Osteoblast (primary cell): ENCODE measurements around the gene RAPGEF3. TPM values are rescaled to one million over a fixed set of nuclear protein-coding genes. Genes with fewer than 3 reads are reported as not detected.
A peak's percentile ranks its signal among the peaks of the same experiment; 100 is the strongest.

ENCODE experiments used
- DNase-seq: peaks from one replicate; pipeline ENCODE4 v3.0.0; 2011; ENCODE audit warnings: low spot score, mixed read lengths; ENCODE audit not compliant: insufficient read length; ENCODE audit errors: missing footprints
- H2AFZ ChIP-seq: 2 replicates; pipeline ENCODE4 v1.6.0; 2011; ENCODE audit warnings: mild to moderate bottlenecking, low read length
- H3K27ac ChIP-seq: 2 replicates; pipeline ENCODE4 v1.5.1; 2011; ENCODE audit warnings: mild to moderate bottlenecking, low read depth, low read length, moderate library complexity
- H3K27me3 ChIP-seq: 2 replicates; pipeline ENCODE4 v1.6.0; 2012; ENCODE audit warnings: mild to moderate bottlenecking, control low read depth, inconsistent platforms, low read length, moderate library complexity; ENCODE audit not compliant: insufficient read depth
- H3K36me3 ChIP-seq: 2 replicates; pipeline ENCODE4 v1.5.1; 2011; ENCODE audit warnings: mild to moderate bottlenecking, low read length, control low read depth, moderate library complexity; ENCODE audit not compliant: insufficient read depth
- H3K4me1 ChIP-seq: 2 replicates; pipeline ENCODE4 v1.5.1; 2011; ENCODE audit warnings: mild to moderate bottlenecking, low read length, control low read depth, moderate library complexity; ENCODE audit not compliant: insufficient read depth
- H3K4me2 ChIP-seq: 2 replicates; pipeline ENCODE4 v1.6.0; 2011; ENCODE audit warnings: mild to moderate bottlenecking, low read length; ENCODE audit not compliant: insufficient read depth
- H3K4me3 ChIP-seq: fragments of 200-600 bp; sonication (generic); 3 replicates; pipeline ENCODE4 v1.5.1; 2012; ENCODE audit warnings: mild to moderate bottlenecking, low read length, inconsistent platforms; ENCODE audit not compliant: insufficient read depth
- H3K79me2 ChIP-seq: 2 replicates; pipeline ENCODE4 v1.6.0; 2012; ENCODE audit warnings: mild to moderate bottlenecking, low read length, control low read depth, inconsistent platforms; ENCODE audit not compliant: insufficient read depth
- H3K9me3 ChIP-seq: 2 replicates; pipeline ENCODE4 v1.5.1; 2011; ENCODE audit warnings: low read depth, low read length, control low read depth
- H4K20me1 ChIP-seq: 2 replicates; pipeline ENCODE4 v1.6.0; 2012; ENCODE audit warnings: mild to moderate bottlenecking, low read length, control low read depth; ENCODE audit not compliant: insufficient read depth
- CTCF ChIP-seq: IDR thresholded peaks from 2 replicates; pipeline ENCODE4 v1.5.1; 2011; ENCODE audit warnings: mild to moderate bottlenecking, low read depth, low read length, moderate library complexity; ENCODE audit errors: extremely low read depth
- total RNA-seq: library from RNA; depleted of rRNA; stranded (reverse); fragments of >200 nt; gene quantifications from 2 replicates; pipeline ENCODE4 v1.2.3, GENCODE V29; 2012

The RAPGEF3 gene
- total RNA-seq, 1 donor = 4.3 TPM

GRCh38 chr12:47801904-47802246 lies 43.2 kb upstream of the RAPGEF3 start:
- H3K4me3 ChIP-seq = no peak overlapping the region
- peaks cover 47% of the 10 kb centered on the region for H3K36me3 ChIP-seq
- DNase-seq = no peak
- H3K4me1 ChIP-seq = peaks cover 27% of the 10 kb centered on the region
- no peaks in the 10 kb centered on the region for H3K27me3 ChIP-seq
- TF ChIP-seq CTCF = no peak
- H3K9me3 ChIP-seq = no peaks in the 10 kb centered on the region
- peak overlapping the region; percentile 37 for H3K27ac ChIP-seq
- H3K4me2 ChIP-seq = no peak overlapping the region
- H2AFZ ChIP-seq = no peak overlapping the region
- peaks cover 97% of the 10 kb centered on the region for H3K79me2 ChIP-seq
- peaks cover 83% of the 10 kb centered on the region for H4K20me1 ChIP-seq

GRCh38 chr12:47801170-47801903 lies 42.7 kb upstream of the RAPGEF3 start:
- Histone ChIP-seq H3K4me1 (peaks cover 27% of the 10 kb centered on the region), H3K27ac (peak overlapping the region; percentile 13), H4K20me1 (peaks cover 87% of the 10 kb centered on the region), H3K79me2 (peaks cover 95% of the 10 kb centered on the region), H3K4me3 (no peak overlapping the region), H2AFZ (no peak overlapping the region), H3K4me2 (no peak overlapping the region), H3K27me3 (no peaks in the 10 kb centered on the region), H3K9me3 (no peaks in the 10 kb centered on the region), H3K36me3 (peaks cover 52% of the 10 kb centered on the region)
- peak; percentile 32 for TF ChIP-seq CTCF
- peak; percentile 89 for DNase-seq

GRCh38 chr12:47800582-47800981 lies 41.9 kb upstream of the RAPGEF3 start:
- Histone ChIP-seq H4K20me1 (peaks cover 83% of the 10 kb centered on the region), H3K4me2 (no peak overlapping the region), H3K4me1 (peaks cover 25% of the 10 kb centered on the region), H3K27ac (no peak overlapping the region), H3K27me3 (no peaks in the 10 kb centered on the region), H3K9me3 (no peaks in the 10 kb centered on the region), H3K4me3 (no peak overlapping the region), H3K36me3 (peaks cover 52% of the 10 kb centered on the region), H2AFZ (no peak overlapping the region), H3K79me2 (peaks cover 88% of the 10 kb centered on the region)
- no peak for DNase-seq
- TF ChIP-seq CTCF = no peak

- peaks cover 77% of the 10 kb centered on the region for H3K79me2 ChIP-seq
- H3K27ac ChIP-seq = peak overlapping the region; percentile 24
- peaks cover 50% of the 10 kb centered on the region for H3K36me3 ChIP-seq
- no peak for TF ChIP-seq CTCF
- peaks cover 24% of the 10 kb centered on the region for H3K4me1 ChIP-seq
- H3K4me3 ChIP-seq = no peak overlapping the region
- DNase-seq = peak; percentile 97
- no peaks in the 10 kb centered on the region for H3K9me3 ChIP-seq
- H2AFZ ChIP-seq = no peak overlapping the region
- H3K27me3 ChIP-seq = no peaks in the 10 kb centered on the region
- H4K20me1 ChIP-seq = peaks cover 73% of the 10 kb centered on the region
- no peak overlapping the region for H3K4me2 ChIP-seq
Observed at GRCh38 chr12:47799357-47799955, 40.8 kb upstream of the RAPGEF3 start.
